Head of caudate nucleus (tissue), 42 donors: ENCODE results near the gene SCAMP2.
"Not testable (repeated sequence)": the region's sequence is repeated elsewhere in the genome, so short reads cannot be mapped to it uniquely, and the experiment has no call there.

ENCODE experiments used
- DNase-seq, 42 donors: peaks; one replicate each; pipeline versions ENCODE4 v3.0.0 to v3.0.0-alpha.2; 2020 to 2021; ENCODE audit warnings: mixed read lengths in 7 of 42
- intact Hi-C: fragments of 100-400 bp; cut with DNase I; formaldehyde crosslinking; loops from one replicate; pipeline ENCODE4 v1.15.0; 2022

The SCAMP2 gene

GRCh38 chr15:74873036-74873755 lies at the start of gene SCAMP2:
Gene SCAMP2, minus strand, starts transcription at chr15:74873365. Its CDS starts 110 bp downstream, at chr15:74873255.
- intact Hi-C loops = no loop called here
- peak; percentile 89 to 97 (median 95) for DNase-seq

GRCh38 chr15:74920456-74920855 lies 47.3 kb upstream of the SCAMP2 start:
- no peak for DNase-seq
- intact Hi-C loops = no loop called here

GRCh38 chr15:74917676-74918075 lies 44.5 kb upstream of the SCAMP2 start:
- intact Hi-C loops = no loop called here
- DNase-seq = no peak

- DNase-seq, intact Hi-C loops: not testable (repeated sequence)
Observed at GRCh38 chr15:74913799-74914198, 40.6 kb upstream of the SCAMP2 start.

GRCh38 chr15:74913041-74913440 lies 39.9 kb upstream of the SCAMP2 start:
- DNase-seq = no peak
- intact Hi-C loops = no loop called here

- intact Hi-C loops = no loop called here
- no peak for DNase-seq
Observed at GRCh38 chr15:74908635-74909034, 35.5 kb upstream of the SCAMP2 start.

GRCh38 chr15:74907163-74907870 lies 34.2 kb upstream of the SCAMP2 start:
- intact Hi-C loops = no loop called here
- no peak for DNase-seq

GRCh38 chr15:74906450-74907162 lies 33.4 kb upstream of the SCAMP2 start, which contains the start of gene FAM219B:
Gene FAM219B, minus strand, starts transcription at chr15:74906851. Its CDS starts 51 bp downstream, at chr15:74906800.
- intact Hi-C loops = no loop called here

GRCh38 chr15:74906067-74906449 lies 32.9 kb upstream of the SCAMP2 start:
- peak in 39 of 42 donors; percentile 17 to 80 (median 47) for DNase-seq
- intact Hi-C loops = no loop called here

More at GRCh38 chr15:74906450-74907162, 33.4 kb upstream of the SCAMP2 start, which contains the start of gene FAM219B:
- peak; percentile 80 to 97 (median 94) for DNase-seq

GRCh38 chr15:74904190-74904805 lies 31.1 kb upstream of the SCAMP2 start:
- intact Hi-C loops = no loop called here
- DNase-seq = no peak

- DNase-seq = no peak
- intact Hi-C loops = no loop called here
Observed at GRCh38 chr15:74903676-74904075, 30.5 kb upstream of the SCAMP2 start.

- no peak for DNase-seq
- intact Hi-C loops = no loop called here
Observed at GRCh38 chr15:74902295-74903075, 29.3 kb upstream of the SCAMP2 start.

GRCh38 chr15:74901612-74902063 lies 28.5 kb upstream of the SCAMP2 start:
- intact Hi-C loops = no loop called here
- peak in 41 of 42 donors; percentile 25 to 83 (median 61) for DNase-seq

- DNase-seq = no peak
- intact Hi-C loops = no loop called here
Observed at GRCh38 chr15:74897300-74897701, 24.1 kb upstream of the SCAMP2 start.

GRCh38 chr15:74896316-74896715 lies 23.2 kb upstream of the SCAMP2 start:
- DNase-seq = no peak
- intact Hi-C loops = no loop called here

- intact Hi-C loops = no loop called here
- no peak for DNase-seq
Observed at GRCh38 chr15:74895830-74896229, 22.7 kb upstream of the SCAMP2 start.

GRCh38 chr15:74894383-74894782 lies 21.2 kb upstream of the SCAMP2 start:
- DNase-seq, intact Hi-C loops: not testable (repeated sequence)

- intact Hi-C loops = no loop called here
Observed at GRCh38 chr15:74893627-74894026, 20.5 kb upstream of the SCAMP2 start.

More at GRCh38 chr15:74893627-74894026, 20.5 kb upstream of the SCAMP2 start:
- no peak for DNase-seq
